Kidney (tissue), 14 donors: ENCODE measurements around the gene CKAP4. TPM values are rescaled to one million over a fixed set of nuclear protein-coding genes. Genes with fewer than 3 reads are reported as not detected.

Source experiments
- DNase-seq, 5 donors: peaks; one replicate each; pipeline ENCODE4 v3.0.0-alpha.2; 2013 to 2020
- FAIRE-seq: peaks from 2 replicates; lab custom pipeline; 2012; peaks lifted over from hg19 to GRCh38; lab: Jason Lieb, UNC
- H3K27ac ChIP-seq, 2 donors: one replicate each; pipeline ENCODE4 v1.7.0; 2013; ENCODE audit warnings: low read depth in 2 of 2, low read length in 2 of 2, inconsistent platforms in 1 of 2
- H3K27me3 ChIP-seq: one replicate; pipeline ENCODE4 v1.7.1; 2013; ENCODE audit warnings: low read length, inconsistent platforms; ENCODE audit not compliant: control insufficient read depth, insufficient read depth
- H3K36me3 ChIP-seq, 3 donors: one replicate each; pipeline versions ENCODE4 v1.7.0 to v1.7.1; 2013; ENCODE audit warnings: low read length in 3 of 3, control low read depth in 1 of 3, inconsistent platforms in 1 of 3; ENCODE audit not compliant: insufficient read depth in 3 of 3, control insufficient read depth in 2 of 3
- H3K4me1 ChIP-seq, 3 donors: one replicate each; pipeline versions ENCODE4 v1.7.0 to v1.7.1; 2013; ENCODE audit warnings: low read length in 3 of 3, inconsistent platforms in 1 of 3, low read depth in 1 of 3; ENCODE audit not compliant: control insufficient read depth in 2 of 3, insufficient read depth in 2 of 3
- H3K4me3 ChIP-seq, 3 donors: one replicate each; pipeline versions ENCODE4 v1.7.0 to v1.8.1; 2013; ENCODE audit warnings: low read length in 3 of 3, control low read depth in 1 of 3, inconsistent platforms in 1 of 3
- H3K9ac ChIP-seq, 3 donors: one replicate each; pipeline versions ENCODE4 v1.7.0 to v1.7.1; 2013; ENCODE audit warnings: low read length in 3 of 3, control low read depth in 1 of 3, inconsistent platforms in 1 of 3
- H3K9me3 ChIP-seq, 3 donors: one replicate each; pipeline versions ENCODE4 v1.7.0 to v1.7.1; 2013; ENCODE audit warnings: low read length in 3 of 3, control low read depth in 1 of 3, inconsistent platforms in 1 of 3; ENCODE audit not compliant: control insufficient read depth in 2 of 3, insufficient read depth in 1 of 3
- intact Hi-C: fragments of 100-400 bp; cut with DNase I; formaldehyde crosslinking; loops from one replicate; pipeline ENCODE4 v1.11.1; 2022
- polyA plus RNA-seq: library from polyadenylated mRNA; stranded (reverse); fragments of 350-450 nt; fragmentation: Illumina TruSeq; extraction: RNeasy Lipid Tissue Mini Kit (QIAGEN cat#74804); gene quantifications from one replicate; pipeline ENCODE4 v1.2.3, GENCODE V29; 2014; ENCODE audit warnings: low read depth, low replicate concordance; ENCODE audit not compliant: insufficient read depth
- total RNA-seq: library from RNA; stranded (reverse); fragmentation: NEBNext Ultra II Directional; extraction: Animal tissue kit (Norgen Biotek cat#: 25700); gene quantifications from one replicate; pipeline ENCODE4 v1.2.1, GENCODE V29; 2021
- TF ChIP-seq, protein P1 (sequence below): IDR thresholded peaks from 3 replicates; pipeline ENCODE4 v1.5.1; 2012; ENCODE audit warnings: mild to moderate bottlenecking, moderate library complexity, borderline replicate concordance; ENCODE audit not compliant: insufficient read depth; ENCODE audit errors: extremely low read depth
- donor health status: control.
- donor health status: control.
- donor health status: control.
- donor health status: control.
- donor health status: control.
- donor health status: DM: yes; HTN: yes; CAD: no.
- donor health status: Normal renal cell carcinoma (clear cell type).

Gene CKAP4
- total and polyA plus RNA-seq, 2 donors from 2014 or later: 29.2 to 43.0 TPM

DNA sequence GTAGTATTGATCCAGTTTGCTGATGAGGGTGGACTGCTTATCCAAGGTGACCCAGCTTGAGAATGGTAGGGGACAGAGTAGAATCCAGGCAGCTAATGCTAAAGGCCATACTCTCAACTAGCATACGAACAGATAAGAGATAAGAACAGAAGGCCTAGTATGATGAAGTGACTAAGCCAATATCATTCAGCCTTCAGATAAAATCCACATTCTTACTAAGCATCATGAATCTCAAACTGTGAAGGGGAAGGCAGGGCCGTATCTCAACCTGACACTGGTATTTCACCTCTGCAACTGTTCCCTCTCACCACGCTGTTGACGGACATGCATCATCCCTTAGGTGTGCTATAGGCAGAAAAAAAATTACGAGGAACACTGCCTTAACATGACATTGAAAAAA is 8.1 kb upstream of the CKAP4 start:
- TF ChIP-seq, protein P1, sequence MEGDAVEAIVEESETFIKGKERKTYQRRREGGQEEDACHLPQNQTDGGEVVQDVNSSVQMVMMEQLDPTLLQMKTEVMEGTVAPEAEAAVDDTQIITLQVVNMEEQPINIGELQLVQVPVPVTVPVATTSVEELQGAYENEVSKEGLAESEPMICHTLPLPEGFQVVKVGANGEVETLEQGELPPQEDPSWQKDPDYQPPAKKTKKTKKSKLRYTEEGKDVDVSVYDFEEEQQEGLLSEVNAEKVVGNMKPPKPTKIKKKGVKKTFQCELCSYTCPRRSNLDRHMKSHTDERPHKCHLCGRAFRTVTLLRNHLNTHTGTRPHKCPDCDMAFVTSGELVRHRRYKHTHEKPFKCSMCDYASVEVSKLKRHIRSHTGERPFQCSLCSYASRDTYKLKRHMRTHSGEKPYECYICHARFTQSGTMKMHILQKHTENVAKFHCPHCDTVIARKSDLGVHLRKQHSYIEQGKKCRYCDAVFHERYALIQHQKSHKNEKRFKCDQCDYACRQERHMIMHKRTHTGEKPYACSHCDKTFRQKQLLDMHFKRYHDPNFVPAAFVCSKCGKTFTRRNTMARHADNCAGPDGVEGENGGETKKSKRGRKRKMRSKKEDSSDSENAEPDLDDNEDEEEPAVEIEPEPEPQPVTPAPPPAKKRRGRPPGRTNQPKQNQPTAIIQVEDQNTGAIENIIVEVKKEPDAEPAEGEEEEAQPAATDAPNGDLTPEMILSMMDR: no peak

DNA sequence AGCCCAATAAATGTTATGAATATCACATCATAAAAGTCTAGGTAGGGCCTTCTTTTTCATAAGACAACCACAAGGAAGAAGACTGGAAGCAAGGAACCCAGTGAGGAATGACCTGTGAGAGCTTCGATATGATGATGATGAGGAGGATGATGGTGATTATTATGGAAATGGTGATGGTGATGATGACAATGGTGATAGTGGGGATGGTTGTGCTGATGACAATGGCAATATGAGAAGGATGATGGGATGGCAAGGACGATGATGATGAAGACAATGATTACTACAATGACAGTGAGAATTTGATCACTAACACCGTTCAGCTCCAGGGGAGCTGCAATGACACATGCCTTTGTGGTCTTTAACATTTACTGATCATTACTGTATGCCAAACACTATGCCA is 7.7 kb upstream of the CKAP4 start:
- DNase-seq (no peak), FAIRE-seq (no peak)
- H3K9ac ChIP-seq: no peak overlapping the region
- H3K4me3 ChIP-seq: no peak overlapping the region
- TF ChIP-seq, protein P1: no peak
- H3K27me3 ChIP-seq: no peaks in the 10 kb centered on the region
- H3K36me3 ChIP-seq: no peaks in the 10 kb centered on the region
- intact Hi-C loops: no loop called here
- H3K27ac ChIP-seq: no peak overlapping the region
- no peaks in the 10 kb centered on the region for H3K9me3 ChIP-seq
- peaks cover 0 to 5% (median 0%) of the 10 kb centered on the region in 3 donors for H3K4me1 ChIP-seq

More for the DNA sequence above, 8.1 kb upstream of the CKAP4 start:
- no peaks in the 10 kb centered on the region for H3K27me3 ChIP-seq
- DNase-seq (no peak), FAIRE-seq (no peak)
- intact Hi-C loops: no loop called here
- no peak overlapping the region for H3K27ac ChIP-seq
- H3K4me1 ChIP-seq: peaks cover 0 to 5% (median 0%) of the 10 kb centered on the region in 3 donors
- H3K9me3 ChIP-seq: no peaks in the 10 kb centered on the region
- H3K4me3 ChIP-seq: no peak overlapping the region
- H3K36me3 ChIP-seq: no peaks in the 10 kb centered on the region
- no peak overlapping the region for H3K9ac ChIP-seq

DNA sequence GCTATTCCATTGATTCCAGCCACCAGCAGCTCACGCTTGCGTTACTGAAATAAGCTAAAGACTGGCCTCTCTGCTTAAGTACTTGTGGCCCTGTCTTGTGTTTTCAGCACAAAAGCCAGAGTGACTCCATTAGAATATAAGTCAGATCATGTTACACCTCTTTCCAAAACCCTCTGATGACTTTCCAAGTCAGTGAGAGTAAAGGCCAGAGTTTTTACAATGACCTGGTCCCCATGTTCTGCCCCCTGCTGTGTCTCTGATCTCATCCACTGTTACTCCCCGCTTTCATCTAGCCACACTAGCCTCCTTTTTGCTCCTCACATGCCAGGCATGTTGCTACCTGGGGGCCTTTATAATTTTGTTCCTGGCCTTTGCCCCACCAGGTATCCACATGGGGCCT is 6.9 kb upstream of the CKAP4 start:
- H3K4me3 ChIP-seq: no peak overlapping the region
- H3K27me3 ChIP-seq: no peaks in the 10 kb centered on the region
- H3K27ac ChIP-seq: no peak overlapping the region
- no peaks in the 10 kb centered on the region for H3K36me3 ChIP-seq
- H3K9ac ChIP-seq: no peak overlapping the region
- H3K9me3 ChIP-seq: no peaks in the 10 kb centered on the region
- TF ChIP-seq, protein P1: no peak
- FAIRE-seq (no peak), DNase-seq (no peak)
- H3K4me1 ChIP-seq: peaks cover 0 to 5% (median 0%) of the 10 kb centered on the region in 3 donors
- intact Hi-C loops: no loop called here
